ENCODE data around the gene ST8SIA6. TPM values are rescaled to one million over a fixed set of nuclear protein-coding genes. Genes with fewer than 3 reads are reported as not detected.
A peak's percentile ranks its signal among the peaks of the same experiment; 100 is the strongest.
"Not testable (repeated sequence)": the region's sequence is repeated elsewhere in the genome, so short reads cannot be mapped to it uniquely, and the experiment has no call there.

Gene ST8SIA6
- total RNA-seq, 1 experiment from 2014 or later, result 0.57 TPM

DNA sequence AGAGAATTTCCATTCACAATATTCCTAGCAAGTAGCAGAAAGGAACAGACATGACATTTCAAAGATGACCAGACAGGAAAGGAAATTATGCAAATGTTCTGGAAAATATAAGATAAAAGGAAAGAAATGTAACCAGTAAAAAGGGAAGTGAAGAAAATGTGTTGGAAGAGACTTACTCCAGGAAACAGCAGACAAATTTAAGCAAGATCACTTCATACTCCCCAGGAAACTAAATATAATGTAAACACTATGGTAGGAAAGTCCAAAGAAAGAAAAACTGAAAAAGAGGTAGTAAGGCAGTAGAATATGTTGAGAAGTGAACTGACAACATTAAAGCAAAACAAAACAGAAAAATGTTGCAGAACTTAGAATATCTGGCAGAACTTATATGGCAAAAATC is 6.4 kb upstream of the ST8SIA6 start:
- DNase-seq (ENCODE audit: extremely low read depth, low read depth), result no peak

DNA sequence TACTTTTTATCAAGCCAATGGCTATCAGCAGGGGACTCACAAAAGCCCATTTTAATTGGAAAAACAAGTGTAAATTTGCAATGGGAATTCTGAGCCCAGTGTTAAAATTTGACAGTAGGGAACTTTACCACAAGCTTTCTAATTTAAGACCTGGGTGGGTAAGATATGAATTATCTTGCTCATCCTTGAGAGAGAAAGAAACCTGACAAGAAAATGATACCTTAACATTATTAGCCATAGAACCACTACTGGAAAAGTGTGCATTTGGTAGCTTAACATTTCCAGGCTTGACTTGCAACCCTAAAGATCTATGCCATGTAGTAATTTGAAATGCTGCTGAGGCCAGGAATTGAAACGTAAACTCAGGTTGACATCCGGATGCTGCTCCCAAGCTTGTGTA is 2.7 kb upstream of the ST8SIA6 start:
- no peak for DNase-seq (ENCODE audit: extremely low read depth, low read depth)

DNA sequence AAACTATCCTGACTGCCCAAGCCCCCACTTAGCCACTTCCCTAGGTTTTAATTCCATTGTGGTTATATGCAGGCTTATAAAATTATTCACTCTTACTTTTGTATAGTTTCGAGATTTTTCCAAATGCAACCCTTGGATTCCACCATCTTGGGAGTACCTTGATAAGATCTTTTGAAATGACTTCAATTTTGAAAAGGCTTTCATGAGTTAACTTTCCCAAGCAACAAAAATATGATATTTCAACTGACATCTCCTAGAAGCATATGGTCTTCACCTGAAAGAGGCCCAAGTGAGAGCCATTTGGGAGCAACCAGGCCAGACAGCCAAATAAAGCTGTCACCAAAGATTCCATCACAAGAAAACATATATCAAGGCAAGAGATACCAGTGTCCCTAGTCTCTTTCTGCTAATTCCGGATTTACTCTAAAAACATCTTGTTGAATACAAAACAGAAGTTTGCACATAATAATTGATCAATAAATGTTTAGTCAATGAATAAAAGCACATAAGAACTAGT is 1.7 kb upstream of the ST8SIA6 start:
- no peak for DNase-seq (ENCODE audit: extremely low read depth, low read depth)

DNA sequence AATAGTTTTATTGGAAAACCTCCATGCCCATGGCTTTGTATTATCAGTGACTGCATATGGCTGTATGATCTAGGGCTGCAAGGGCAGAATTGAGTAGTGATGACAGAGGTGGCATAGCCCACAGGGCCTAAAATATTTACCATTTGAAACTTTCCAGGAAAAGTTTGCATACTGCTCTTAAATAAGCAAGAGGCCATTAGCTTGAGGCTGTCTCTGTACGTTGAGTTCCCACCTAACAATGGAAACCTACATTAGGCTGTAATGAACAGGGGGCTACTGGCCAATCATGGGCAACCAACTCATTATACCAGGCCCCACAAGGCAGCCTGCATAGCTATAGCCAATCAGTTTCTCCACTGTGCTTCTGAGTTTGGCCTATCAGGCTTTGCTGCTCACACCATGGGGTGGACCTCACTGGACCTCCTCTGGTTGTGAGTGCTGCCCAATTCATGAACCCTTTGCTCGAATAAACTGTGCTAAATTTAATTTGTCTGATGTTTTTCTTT is 673 bp upstream of the ST8SIA6 start:
- DNase-seq (ENCODE audit: extremely low read depth, low read depth), result no peak

DNA sequence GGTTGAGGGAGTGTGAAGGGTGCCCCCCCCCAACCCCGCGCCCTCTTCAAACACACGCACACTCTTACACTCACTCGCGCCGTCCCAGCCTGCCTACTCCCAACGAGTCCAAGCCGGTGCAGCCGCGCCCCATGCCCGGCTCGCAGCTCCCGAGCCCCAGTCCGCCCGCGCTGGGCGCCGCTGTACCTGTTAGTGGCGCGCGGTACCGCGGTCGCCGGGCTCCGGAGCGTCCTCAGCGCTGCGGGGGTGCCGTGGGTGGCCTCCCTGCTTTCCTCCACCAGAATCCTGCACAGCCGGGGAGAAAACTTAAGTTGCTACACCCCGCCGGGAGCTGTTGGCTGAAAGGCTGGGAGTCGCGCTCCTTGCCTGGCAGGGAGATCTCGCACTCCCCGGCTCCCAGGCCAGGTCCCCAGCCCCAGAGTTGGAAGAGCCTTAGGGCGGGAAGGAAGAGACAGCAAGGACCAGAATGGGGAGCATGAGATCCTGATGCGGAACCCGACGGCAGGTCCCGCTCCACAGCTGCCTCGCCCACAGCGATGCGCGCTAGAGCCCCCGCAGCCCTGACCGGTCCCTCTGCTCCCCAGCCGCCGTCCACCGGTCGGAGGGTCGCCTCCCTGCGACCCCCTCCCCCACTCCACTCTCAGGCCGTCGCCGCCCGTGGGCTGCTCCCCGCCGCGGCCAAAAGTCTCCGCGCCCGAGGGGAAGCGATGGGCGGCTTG is 863 bp downstream of the ST8SIA6 start:
- no peak for DNase-seq (ENCODE audit: extremely low read depth, low read depth)

DNA sequence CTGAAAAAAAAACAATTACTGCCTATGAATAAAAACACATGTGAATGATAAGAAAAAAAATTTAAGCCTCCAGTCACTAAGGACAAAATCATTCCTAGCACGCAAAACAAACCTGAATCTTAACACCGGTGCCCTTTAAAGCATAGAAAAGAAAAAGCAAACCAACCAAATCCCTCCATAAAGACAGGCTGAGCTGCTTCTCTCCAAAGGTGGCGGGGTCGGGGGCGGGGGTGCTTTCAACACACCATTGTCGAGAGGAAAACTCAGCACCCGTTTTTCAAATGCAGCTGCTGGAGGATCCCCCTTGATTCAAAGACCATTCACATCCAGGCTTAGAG is 1.4 kb downstream of the ST8SIA6 start:
- DNase-seq (ENCODE audit: extremely low read depth, low read depth), result no peak

DNA sequence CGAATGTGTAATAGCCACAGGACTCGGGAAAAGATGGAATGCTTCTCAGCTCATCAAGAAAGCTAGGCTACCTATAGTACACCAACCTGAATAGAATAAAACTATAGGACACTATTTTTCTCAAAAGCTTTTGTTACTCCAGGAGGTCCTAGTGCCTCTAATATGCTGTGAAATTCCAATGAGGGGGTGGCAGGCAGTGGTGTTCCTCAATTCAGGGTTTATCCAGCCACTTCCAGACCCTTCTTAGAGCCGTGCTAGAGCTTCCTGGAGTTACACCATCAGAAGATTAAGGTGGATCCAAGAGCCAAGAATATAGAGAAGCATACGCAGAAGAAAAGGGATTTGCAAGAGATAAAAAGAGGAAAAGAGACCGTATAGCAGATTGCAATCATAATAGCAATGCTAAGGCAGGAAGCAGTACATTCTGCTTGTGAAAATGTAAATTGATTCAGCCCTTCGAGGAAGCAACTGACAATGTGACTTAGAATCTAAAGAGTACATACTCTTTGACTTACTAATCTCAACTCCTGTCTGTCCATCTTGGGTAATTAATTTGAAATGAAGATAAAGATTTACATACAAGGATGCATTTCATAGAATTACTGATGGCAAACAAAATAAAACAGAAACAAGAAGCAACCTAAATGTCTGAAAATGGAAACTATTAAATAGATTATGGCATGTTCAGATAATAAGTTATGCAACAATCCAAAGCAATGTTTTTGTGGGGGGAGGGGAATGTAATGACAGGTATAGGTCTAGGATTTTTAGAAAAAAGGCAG is 2.1 kb downstream of the ST8SIA6 start:
- DNase-seq (ENCODE audit: extremely low read depth, low read depth), result no peak

DNA sequence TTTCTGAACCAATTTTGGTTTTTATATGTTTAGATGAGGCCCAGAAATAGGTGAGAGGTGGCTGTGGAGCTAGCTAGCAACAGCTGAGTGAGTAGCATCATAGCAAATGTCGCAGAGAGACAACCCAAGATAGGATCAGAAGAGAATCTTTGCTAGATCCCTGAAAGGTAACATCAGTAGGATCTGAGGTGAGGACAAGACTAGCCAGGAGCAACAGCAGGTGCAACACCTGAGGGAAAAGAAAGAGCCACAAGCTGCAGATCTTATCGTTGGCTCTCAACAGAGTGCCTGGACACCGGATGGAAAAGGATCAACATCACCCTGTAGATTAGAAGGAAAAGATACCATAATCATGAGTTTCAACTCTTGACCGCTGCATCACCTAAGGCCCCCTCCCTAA is 4.4 kb downstream of the ST8SIA6 start:
- DNase-seq (ENCODE audit: extremely low read depth, low read depth), result no peak

DNA sequence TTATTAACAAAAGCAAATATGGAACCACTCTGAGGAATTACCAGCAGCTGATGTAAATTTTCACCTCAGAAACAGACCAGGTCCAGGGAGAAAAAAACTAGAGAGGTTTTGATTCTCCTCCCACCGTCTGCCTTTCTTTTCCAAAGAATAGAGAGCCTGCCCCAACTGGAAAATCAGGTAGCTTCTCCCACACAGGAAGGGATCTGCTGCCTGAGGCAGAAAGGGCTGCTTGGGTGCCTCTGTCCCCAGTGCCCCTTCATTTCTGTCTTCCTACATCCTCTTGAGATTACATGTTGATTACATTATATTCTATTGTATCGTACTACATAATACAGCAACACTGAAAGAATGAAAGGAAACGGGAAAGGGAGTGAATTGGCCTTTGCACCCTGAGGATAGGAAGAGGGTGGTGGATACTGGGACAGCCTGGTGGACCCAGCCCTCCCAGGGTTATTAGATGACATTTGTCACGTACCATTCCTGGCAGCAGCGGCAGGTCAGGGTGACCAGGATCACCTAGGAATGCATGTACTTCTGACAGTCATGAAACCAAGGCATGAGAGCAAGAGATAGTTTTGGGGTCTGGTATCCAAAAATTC is 8.9 kb downstream of the ST8SIA6 start:
- DNase-seq (ENCODE audit: extremely low read depth, low read depth), result no peak

DNA sequence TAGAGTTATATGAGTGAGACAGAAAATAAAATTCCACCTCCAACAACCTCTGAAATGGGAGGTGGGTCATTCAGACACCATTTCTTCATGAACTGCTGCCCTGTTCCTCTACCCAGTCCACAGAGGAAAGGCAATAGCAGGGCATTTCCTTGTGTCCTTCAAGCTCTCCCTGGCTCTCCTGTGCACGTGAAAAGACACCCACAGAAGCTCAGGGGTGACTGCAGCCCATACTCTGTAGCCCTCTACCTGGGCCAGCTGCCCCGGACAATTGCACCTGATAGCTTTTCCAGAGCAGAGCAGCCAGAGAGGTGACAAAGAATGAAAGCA is 10.0 kb downstream of the ST8SIA6 start:
- DNase-seq (ENCODE audit: extremely low read depth, low read depth), result no peak

DNA sequence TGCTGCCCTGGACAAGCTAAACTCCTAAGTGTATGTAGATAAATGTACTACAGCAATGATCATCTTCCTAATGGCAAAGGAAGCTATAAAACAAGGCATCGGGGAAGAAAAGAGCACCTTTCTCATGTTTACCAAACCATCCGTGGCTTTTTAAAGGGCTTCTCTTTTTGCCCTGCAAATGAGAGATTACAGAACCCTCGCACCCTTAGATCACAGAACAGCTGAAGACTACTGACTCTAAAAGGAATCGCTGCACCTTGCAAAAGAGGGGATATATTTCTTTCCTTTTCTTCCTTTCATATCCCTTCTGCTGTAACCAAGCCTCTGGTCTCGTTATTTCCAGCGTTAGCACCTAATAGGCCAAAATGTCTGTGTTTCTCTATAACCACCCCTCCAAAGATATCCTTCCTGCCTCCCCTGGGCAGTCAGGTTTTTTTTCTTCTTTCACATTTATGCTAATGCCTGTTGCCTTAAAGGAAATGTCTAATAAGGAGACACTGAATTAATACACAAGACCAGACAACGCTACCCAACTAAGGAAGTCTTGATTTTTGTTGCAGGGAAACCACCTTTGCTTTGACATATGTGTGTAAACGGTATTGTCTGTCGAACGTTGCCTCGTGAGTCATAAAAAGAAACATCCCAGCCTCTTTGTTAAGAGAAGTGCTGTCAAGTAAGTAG is 10.5 kb downstream of the ST8SIA6 start:
- DNase-seq (ENCODE audit: extremely low read depth, low read depth), result no peak

DNA sequence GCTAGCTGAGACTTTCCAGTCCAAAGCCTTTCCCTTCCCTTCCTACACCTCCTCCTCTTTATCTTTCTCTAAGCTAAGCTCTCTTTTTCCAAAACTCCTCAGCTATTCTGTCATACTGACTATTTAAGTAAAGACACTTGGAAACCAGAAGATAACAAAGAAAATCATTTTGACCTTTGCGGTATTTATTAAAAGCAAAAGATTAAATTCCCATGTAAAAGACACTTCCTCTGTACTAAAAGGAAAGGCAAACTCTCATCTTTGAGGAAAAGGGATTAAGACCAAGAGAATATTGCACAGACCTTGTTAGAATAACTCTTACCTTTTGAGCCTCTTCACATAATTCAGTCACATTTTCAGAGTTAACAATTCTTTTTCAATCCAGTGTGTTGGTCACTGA is 15.8 kb downstream of the ST8SIA6 start:
- DNase-seq (ENCODE audit: extremely low read depth, low read depth), result no peak

DNA sequence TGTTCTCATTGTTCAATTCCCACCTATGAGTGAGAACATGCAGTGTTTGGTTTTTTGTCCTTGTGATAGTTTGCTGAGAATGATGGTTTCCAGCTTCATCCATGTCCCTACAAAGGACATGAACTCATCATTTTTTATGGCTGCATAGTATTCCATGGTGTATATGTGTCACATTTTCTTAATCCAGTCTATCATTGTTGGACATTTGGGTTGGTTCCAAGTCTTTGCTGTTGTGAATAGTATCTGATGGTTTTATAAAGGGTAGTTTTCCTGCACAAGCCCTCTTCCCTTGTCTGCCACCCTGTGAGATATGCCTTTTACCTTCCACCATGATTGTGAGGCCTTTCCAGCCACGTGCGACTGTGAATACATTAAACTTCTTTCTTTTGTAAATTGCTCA is 17.8 kb downstream of the ST8SIA6 start:
- DNase-seq (ENCODE audit: extremely low read depth, low read depth), result not testable (repeated sequence)

DNA sequence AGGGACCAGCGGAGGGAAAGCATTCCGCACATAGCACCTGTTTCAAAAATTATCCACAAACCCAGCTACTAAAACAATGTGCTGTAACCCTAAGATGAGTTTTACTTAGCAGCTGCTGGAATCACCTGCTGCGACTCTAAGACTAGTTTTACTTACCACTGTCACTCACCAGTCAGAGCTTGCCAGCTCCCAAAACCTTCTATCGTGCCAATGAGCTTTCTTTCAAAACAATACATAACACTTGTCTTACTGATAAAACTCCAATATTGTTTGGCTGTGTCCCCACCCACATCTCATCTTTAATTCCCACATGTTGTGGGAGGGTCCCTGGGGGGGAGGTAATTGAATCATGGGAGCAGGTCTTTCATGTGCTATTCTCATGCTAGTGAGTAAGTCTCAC is 18.4 kb downstream of the ST8SIA6 start:
- DNase-seq (ENCODE audit: extremely low read depth, low read depth), result no peak

DNA sequence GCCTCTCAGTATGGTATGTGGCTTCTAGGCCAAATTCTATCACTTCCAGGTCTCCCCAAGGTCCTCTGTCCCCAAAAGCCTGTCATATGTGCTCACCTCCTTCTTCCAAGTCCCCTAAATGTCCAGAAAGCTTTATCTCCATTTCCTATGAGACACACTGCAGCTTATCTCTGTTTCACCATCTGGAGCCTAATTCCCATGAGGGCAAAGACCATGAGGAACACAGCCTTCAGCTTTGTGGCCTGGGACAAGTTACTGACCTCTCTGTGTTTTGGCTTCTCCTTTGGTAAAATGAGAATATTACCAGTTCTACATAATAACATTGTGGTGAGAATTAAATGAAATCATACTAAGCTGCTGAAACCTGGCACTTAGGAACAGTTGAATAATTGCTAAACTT is 19.2 kb downstream of the ST8SIA6 start:
- DNase-seq (ENCODE audit: extremely low read depth, low read depth), result no peak

DNA sequence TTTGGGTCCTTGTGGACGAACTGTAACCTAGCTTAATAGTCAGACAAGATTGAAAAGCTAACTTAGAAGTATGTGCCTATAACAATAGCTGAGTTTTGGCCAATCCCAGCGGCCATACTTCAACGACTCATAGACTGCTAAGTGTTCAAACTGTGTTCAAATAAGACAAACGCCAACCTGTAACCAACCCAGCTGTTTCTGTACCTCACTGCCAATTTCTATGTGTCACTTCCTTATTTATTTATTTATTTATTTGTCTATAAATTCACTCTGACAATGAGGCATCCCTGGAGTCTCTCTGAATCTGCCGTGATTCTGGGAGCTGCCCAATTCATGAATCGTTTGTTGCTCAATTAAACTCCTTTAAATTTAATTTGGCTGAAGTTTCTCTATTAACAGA is 21.7 kb downstream of the ST8SIA6 start:
- DNase-seq (ENCODE audit: extremely low read depth, low read depth), result no peak

DNA sequence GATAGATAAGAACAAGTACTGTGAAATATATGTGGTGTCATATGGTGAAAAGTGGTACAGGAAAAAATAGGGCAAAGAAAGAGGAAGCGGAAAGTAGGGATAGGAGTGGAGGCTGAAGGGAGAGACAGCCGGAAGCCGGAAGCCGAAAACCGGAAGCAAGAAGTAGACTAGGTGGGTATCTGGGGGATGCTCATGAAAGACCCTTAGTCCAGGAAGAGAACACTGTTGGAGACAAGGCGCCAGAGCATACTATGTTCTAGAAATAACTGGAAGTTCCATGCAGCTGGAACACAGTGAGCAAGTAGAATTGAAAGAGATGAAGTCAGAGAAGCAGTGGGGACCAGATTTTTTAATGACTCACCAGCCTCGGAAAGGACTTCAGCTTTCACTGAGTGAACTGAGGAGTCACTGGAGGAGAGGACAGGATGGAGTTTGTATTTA is 22.5 kb downstream of the ST8SIA6 start:
- DNase-seq (ENCODE audit: extremely low read depth, low read depth), result no peak

DNA sequence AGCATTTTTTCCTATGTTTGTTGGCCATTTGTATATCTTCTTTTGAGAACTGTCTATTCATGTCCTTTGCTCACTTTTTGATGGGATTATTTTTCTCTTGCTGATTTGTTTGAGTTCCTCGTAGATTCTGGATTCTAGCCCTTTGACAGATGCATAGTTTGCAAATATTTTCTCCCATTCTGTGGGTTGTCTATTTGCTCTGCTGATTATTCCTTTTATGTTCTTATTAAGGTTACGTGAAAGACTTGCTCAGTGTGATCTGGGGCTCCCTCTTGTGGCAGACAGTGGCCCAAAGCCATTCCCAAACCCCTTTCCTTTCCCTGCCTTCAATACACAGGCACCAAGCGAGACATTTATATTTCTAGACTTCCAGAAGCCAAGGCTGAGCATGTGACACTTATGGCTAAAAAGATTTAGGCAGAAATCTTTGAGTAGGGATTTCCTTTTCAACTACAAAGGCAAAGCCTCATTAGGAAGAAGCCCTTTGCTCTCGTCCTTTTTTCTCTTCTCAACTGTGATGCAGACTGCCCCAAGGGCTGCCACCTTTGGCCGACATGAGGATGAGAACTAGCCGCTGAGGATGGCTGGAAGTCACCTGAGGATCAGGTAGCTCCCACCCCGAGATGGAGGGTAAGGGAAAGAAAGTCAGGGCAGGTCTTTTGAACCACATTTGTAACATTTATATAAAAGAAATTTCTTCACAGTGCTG is 23.6 kb downstream of the ST8SIA6 start:
- peak; percentile 53 for DNase-seq (ENCODE audit: extremely low read depth, low read depth)

DNA sequence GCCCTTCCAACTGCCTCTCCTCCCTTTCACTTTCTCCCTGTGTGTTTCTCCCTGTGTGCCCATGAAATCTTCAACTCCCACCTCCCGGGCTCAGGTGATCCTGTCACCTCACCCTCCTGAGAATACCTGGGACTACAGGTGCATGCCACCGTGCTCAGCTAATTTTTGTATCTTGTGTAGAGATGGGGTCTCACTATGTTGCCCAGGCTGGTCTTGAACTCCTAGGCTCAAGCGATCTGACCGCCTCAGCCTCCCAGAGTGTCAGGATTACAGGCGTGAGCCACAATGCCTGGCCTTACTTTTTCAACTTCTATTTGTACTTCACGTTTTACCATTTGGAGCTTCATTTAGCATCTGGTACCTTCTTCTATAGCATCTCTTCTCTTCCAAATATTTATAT is 24.9 kb downstream of the ST8SIA6 start:
- DNase-seq (ENCODE audit: extremely low read depth, low read depth), result no peak

DNA sequence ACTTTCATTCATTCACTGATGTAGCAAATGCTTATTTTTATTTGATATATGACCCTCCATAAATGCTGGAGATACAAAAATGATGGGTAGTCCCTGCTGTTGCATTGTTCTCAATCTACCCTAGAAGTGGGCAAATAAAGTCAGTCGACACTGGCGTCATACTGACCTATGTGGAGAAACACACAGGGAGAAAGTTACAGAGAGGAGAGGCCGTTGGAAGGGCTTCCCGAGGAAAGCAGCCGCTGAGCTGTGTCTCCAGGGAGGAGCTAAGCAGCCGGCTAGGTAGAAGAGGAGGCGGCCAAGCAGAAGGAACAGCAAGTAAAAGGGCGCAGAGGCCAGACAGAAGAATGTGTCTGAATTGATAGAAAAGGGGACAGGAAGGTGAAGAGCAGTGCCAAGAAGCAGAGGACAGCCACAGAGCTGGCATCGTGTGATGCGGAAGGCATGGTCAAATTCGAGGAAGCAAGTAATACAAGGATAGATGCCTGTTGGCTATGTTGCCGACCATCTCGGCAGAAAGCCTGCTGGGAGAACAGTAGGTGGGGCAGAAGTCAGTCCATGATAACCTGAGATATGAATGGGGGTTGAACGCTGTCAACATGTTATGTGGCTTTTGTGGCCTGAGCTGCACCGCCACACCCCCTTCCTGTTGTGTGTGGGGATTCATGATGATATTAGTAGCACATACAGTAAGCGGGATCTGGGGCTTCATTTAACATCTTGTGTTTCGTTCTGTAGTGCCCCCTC is 25.9 kb downstream of the ST8SIA6 start:
- DNase-seq (ENCODE audit: extremely low read depth, low read depth), result no peak
